HEK293 (cell line): ENCODE measurements around the gene PHF13.

Experiments
- GLIS1 ChIP-seq: fragments of 450-650 bp; formaldehyde crosslinking; IDR thresholded peaks from 2 replicates; pipeline ENCODE4 v1.5.1; 2016; ENCODE audit warnings: missing biosample characterization, missing genetic modification characterization
- ZBTB21 ChIP-seq: fragments of 450-650 bp; formaldehyde crosslinking; IDR thresholded peaks from 2 replicates; pipeline ENCODE4 v1.5.1; 2017; ENCODE audit warnings: missing biosample characterization, missing genetic modification characterization
- ZBTB8A ChIP-seq: fragments of 450-650 bp; formaldehyde crosslinking; IDR thresholded peaks from 2 replicates; pipeline ENCODE4 v1.5.1; 2016; ENCODE audit warnings: missing biosample characterization, missing genetic modification characterization
- ZFP3 ChIP-seq: fragments of 450-650 bp; formaldehyde crosslinking; IDR thresholded peaks from 2 replicates; pipeline ENCODE4 v1.5.1; 2016; ENCODE audit warnings: low read depth, missing biosample characterization, missing genetic modification characterization
- ZNF10 ChIP-seq: fragments of 450-650 bp; formaldehyde crosslinking; IDR thresholded peaks from 2 replicates; pipeline ENCODE4 v1.5.1; 2017; ENCODE audit warnings: missing biosample characterization, missing genetic modification characterization
- ZNF114 ChIP-seq: fragments of 450-650 bp; formaldehyde crosslinking; IDR thresholded peaks from 2 replicates; pipeline ENCODE4 v1.5.0; 2017; ENCODE audit warnings: missing biosample characterization, missing genetic modification characterization
- ZNF175 ChIP-seq: fragments of 450-650 bp; formaldehyde crosslinking; IDR thresholded peaks from 2 replicates; pipeline ENCODE4 v1.5.1; 2016; ENCODE audit warnings: missing biosample characterization, missing genetic modification characterization
- ZNF2 ChIP-seq: fragments of 450-650 bp; formaldehyde crosslinking; IDR thresholded peaks from 2 replicates; pipeline ENCODE4 v1.5.1; 2016; ENCODE audit warnings: missing biosample characterization, missing genetic modification characterization
- ZNF214 ChIP-seq: fragments of 450-650 bp; formaldehyde crosslinking; IDR thresholded peaks from 2 replicates; pipeline ENCODE4 v1.5.1; 2017; ENCODE audit warnings: missing biosample characterization, mild to moderate bottlenecking, missing genetic modification characterization, borderline replicate concordance
- ZNF248 ChIP-seq: fragments of 450-650 bp; formaldehyde crosslinking; IDR thresholded peaks from 2 replicates; pipeline ENCODE4 v1.5.1; 2017; ENCODE audit warnings: missing biosample characterization, missing genetic modification characterization
- ZNF292 ChIP-seq: fragments of 450-650 bp; formaldehyde crosslinking; IDR thresholded peaks from 2 replicates; pipeline ENCODE4 v1.5.1; 2016; ENCODE audit warnings: low read depth, missing biosample characterization, missing genetic modification characterization, borderline replicate concordance
- ZNF394 ChIP-seq: fragments of 450-650 bp; formaldehyde crosslinking; IDR thresholded peaks from 2 replicates; pipeline ENCODE4 v1.5.1; 2016; ENCODE audit warnings: missing biosample characterization, missing genetic modification characterization, mild to moderate bottlenecking, moderate library complexity, borderline replicate concordance
- ZNF404 ChIP-seq: fragments of 450-650 bp; formaldehyde crosslinking; IDR thresholded peaks from 2 replicates; pipeline ENCODE4 v1.5.1; 2017; ENCODE audit warnings: missing biosample characterization, missing genetic modification characterization
- ZNF423 ChIP-seq: fragments of 450-650 bp; formaldehyde crosslinking; IDR thresholded peaks from 2 replicates; pipeline ENCODE4 v1.5.1; 2016; ENCODE audit warnings: missing biosample characterization, missing genetic modification characterization
- ZNF555 ChIP-seq: fragments of 450-650 bp; formaldehyde crosslinking; conservative IDR thresholded peaks from 2 replicates; pipeline ENCODE4 v1.5.1; 2017; ENCODE audit warnings: missing biosample characterization, mild to moderate bottlenecking, missing genetic modification characterization, inconsistent platforms
- ZNF561 ChIP-seq: fragments of 450-650 bp; IDR thresholded peaks from 2 replicates; pipeline ENCODE4 v1.5.1; 2018; ENCODE audit warnings: missing biosample characterization, missing genetic modification characterization, borderline replicate concordance
- ZNF571 ChIP-seq: fragments of 450-650 bp; formaldehyde crosslinking; IDR thresholded peaks from 2 replicates; pipeline ENCODE4 v1.5.0; 2017; ENCODE audit warnings: missing biosample characterization, missing genetic modification characterization
- ZNF600 ChIP-seq: fragments of 450-650 bp; formaldehyde crosslinking; IDR thresholded peaks from 2 replicates; pipeline ENCODE4 v1.5.1; 2016; ENCODE audit warnings: missing biosample characterization, missing genetic modification characterization
- ZNF621 ChIP-seq: fragments of 450-650 bp; formaldehyde crosslinking; IDR thresholded peaks from 2 replicates; pipeline ENCODE4 v1.5.1; 2017; ENCODE audit warnings: missing biosample characterization, missing genetic modification characterization
- ZNF785 ChIP-seq: fragments of 450-650 bp; formaldehyde crosslinking; IDR thresholded peaks from 2 replicates; pipeline ENCODE4 v1.5.1; 2016; ENCODE audit warnings: missing biosample characterization, missing genetic modification characterization
- ZSCAN16 ChIP-seq: fragments of 450-650 bp; formaldehyde crosslinking; IDR thresholded peaks from 2 replicates; pipeline ENCODE4 v1.5.1; 2016; ENCODE audit warnings: missing biosample characterization, missing genetic modification characterization
- TF ChIP-seq, protein P1 (sequence below): fragments of 450-650 bp; formaldehyde crosslinking; IDR thresholded peaks from 2 replicates; pipeline ENCODE4 v1.5.1; 2017; ENCODE audit warnings: missing biosample characterization, missing genetic modification characterization
- TF ChIP-seq, protein P2 (sequence below): fragments of 450-650 bp; formaldehyde crosslinking; IDR thresholded peaks from 2 replicates; pipeline ENCODE4 v1.5.1; 2016; ENCODE audit warnings: missing biosample characterization, missing genetic modification characterization
- TF ChIP-seq, protein P3 (sequence below): fragments of 450-650 bp; formaldehyde crosslinking; IDR thresholded peaks from 2 replicates; pipeline ENCODE4 v1.5.1; 2016; ENCODE audit warnings: missing biosample characterization, missing genetic modification characterization
- TF ChIP-seq, protein P4 (sequence below): fragments of 450-650 bp; formaldehyde crosslinking; IDR thresholded peaks from 2 replicates; pipeline ENCODE4 v1.5.1; 2017; ENCODE audit warnings: missing biosample characterization, missing genetic modification characterization
- TF ChIP-seq, protein P5 (sequence below): fragments of 450-650 bp; formaldehyde crosslinking; IDR thresholded peaks from 2 replicates; pipeline ENCODE4 v1.5.1; 2016; ENCODE audit warnings: missing biosample characterization, missing genetic modification characterization
- TF ChIP-seq, protein P6 (sequence below): fragments of 450-650 bp; formaldehyde crosslinking; IDR thresholded peaks from 2 replicates; pipeline ENCODE4 v1.5.1; 2016; ENCODE audit warnings: missing biosample characterization, missing genetic modification characterization
- TF ChIP-seq, protein P7 (sequence below): fragments of 450-650 bp; formaldehyde crosslinking; IDR thresholded peaks from 2 replicates; pipeline ENCODE4 v1.5.1; 2017; ENCODE audit warnings: missing biosample characterization, missing genetic modification characterization

PHF13 gene

DNA sequence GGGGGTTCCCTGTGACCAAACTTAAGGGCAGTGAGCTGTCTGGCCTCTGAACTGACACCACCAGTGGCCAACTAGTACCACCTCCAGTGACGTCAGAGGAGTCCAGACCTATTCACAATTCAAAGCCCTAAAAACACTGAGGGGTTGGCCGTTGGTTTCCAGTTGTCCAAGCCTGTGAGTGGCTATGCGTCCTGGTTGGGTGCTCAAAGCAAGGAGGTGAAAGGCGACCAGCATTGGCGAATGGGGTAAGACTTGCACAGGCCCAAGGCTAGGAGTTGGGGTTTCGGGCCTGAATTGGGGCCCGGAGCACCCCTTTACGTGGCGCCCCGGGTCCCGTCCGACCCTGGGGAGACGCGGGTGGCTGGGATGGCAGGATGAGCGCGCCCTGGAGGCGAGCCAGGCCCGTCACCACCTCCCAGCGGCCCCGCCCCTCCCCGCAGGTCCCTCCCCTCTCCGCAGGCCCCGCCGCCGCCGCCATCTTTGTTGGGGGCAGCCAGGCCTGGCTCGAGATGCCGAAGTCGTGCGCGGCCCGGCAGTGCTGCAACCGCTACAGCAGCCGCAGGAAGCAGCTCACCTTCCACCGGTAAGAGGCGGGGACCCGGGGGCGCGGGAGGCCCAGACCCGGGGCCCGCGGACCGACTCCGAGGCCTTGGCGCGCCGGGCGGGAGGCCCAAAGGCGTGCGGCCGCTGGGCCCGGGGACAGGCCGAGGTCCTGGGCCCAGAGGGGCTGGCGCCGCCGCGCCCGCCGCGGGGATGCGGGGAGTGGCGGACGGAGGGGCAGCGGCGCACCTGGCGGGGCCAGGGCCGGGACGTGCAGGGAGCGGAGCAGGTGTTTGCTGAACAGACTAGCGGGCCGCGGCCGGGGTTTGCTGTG is 11.4 kb downstream of the PHF13 start, which contains the start of gene THAP3 (continued):
- TF ChIP-seq, protein P1, sequence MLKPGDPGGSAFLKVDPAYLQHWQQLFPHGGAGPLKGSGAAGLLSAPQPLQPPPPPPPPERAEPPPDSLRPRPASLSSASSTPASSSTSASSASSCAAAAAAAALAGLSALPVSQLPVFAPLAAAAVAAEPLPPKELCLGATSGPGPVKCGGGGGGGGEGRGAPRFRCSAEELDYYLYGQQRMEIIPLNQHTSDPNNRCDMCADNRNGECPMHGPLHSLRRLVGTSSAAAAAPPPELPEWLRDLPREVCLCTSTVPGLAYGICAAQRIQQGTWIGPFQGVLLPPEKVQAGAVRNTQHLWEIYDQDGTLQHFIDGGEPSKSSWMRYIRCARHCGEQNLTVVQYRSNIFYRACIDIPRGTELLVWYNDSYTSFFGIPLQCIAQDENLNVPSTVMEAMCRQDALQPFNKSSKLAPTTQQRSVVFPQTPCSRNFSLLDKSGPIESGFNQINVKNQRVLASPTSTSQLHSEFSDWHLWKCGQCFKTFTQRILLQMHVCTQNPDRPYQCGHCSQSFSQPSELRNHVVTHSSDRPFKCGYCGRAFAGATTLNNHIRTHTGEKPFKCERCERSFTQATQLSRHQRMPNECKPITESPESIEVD (tag by site-specific recombination), result no peak
- 0 out of 2 replicates have a peak, but pooled peaks have one; percentile 13 for TF ChIP-seq ZNF10 (tag by site-specific recombination)
- TF ChIP-seq ZNF555, result no peak
- no peak for TF ChIP-seq ZNF404 (tag by site-specific recombination)
- TF ChIP-seq, protein P2, sequence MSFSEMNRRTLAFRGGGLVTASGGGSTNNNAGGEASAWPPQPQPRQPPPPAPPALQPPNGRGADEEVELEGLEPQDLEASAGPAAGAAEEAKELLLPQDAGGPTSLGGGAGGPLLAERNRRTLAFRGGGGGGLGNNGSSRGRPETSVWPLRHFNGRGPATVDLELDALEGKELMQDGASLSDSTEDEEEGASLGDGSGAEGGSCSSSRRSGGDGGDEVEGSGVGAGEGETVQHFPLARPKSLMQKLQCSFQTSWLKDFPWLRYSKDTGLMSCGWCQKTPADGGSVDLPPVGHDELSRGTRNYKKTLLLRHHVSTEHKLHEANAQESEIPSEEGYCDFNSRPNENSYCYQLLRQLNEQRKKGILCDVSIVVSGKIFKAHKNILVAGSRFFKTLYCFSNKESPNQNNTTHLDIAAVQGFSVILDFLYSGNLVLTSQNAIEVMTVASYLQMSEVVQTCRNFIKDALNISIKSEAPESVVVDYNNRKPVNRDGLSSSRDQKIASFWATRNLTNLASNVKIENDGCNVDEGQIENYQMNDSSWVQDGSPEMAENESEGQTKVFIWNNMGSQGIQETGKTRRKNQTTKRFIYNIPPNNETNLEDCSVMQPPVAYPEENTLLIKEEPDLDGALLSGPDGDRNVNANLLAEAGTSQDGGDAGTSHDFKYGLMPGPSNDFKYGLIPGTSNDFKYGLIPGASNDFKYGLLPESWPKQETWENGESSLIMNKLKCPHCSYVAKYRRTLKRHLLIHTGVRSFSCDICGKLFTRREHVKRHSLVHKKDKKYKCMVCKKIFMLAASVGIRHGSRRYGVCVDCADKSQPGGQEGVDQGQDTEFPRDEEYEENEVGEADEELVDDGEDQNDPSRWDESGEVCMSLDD (tag by site-specific recombination), result peak; percentile 98
- peak; percentile 97 for TF ChIP-seq ZNF423
- TF ChIP-seq ZSCAN16 (tag by site-specific recombination), result peak; percentile 88
- TF ChIP-seq ZBTB21 (tag by site-specific recombination), result peak; percentile 76
- TF ChIP-seq, protein P3, sequence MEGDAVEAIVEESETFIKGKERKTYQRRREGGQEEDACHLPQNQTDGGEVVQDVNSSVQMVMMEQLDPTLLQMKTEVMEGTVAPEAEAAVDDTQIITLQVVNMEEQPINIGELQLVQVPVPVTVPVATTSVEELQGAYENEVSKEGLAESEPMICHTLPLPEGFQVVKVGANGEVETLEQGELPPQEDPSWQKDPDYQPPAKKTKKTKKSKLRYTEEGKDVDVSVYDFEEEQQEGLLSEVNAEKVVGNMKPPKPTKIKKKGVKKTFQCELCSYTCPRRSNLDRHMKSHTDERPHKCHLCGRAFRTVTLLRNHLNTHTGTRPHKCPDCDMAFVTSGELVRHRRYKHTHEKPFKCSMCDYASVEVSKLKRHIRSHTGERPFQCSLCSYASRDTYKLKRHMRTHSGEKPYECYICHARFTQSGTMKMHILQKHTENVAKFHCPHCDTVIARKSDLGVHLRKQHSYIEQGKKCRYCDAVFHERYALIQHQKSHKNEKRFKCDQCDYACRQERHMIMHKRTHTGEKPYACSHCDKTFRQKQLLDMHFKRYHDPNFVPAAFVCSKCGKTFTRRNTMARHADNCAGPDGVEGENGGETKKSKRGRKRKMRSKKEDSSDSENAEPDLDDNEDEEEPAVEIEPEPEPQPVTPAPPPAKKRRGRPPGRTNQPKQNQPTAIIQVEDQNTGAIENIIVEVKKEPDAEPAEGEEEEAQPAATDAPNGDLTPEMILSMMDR, result peak; percentile 75
- TF ChIP-seq ZNF175 (tag by site-specific recombination), result no peak
- TF ChIP-seq ZBTB8A (tag by site-specific recombination), result peak; percentile 69
- no peak for TF ChIP-seq ZFP3 (tag by site-specific recombination)
- no peak for TF ChIP-seq ZNF214 (tag by site-specific recombination)
- 0 out of 2 replicates have a peak, but pooled peaks have one; percentile 67 for TF ChIP-seq ZNF561 (tag by site-specific recombination)
- no peak for TF ChIP-seq ZNF248 (tag by site-specific recombination)
- TF ChIP-seq, protein P4, sequence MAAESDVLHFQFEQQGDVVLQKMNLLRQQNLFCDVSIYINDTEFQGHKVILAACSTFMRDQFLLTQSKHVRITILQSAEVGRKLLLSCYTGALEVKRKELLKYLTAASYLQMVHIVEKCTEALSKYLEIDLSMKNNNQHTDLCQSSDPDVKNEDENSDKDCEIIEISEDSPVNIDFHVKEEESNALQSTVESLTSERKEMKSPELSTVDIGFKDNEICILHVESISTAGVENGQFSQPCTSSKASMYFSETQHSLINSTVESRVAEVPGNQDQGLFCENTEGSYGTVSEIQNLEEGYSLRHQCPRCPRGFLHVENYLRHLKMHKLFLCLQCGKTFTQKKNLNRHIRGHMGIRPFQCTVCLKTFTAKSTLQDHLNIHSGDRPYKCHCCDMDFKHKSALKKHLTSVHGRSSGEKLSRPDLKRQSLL, result no peak
- peak; percentile 51; the same call in 1 of the 2 replicates for TF ChIP-seq ZNF2 (tag by site-specific recombination)
- TF ChIP-seq ZNF292 (tag by site-specific recombination), result no peak
- TF ChIP-seq, protein P5, sequence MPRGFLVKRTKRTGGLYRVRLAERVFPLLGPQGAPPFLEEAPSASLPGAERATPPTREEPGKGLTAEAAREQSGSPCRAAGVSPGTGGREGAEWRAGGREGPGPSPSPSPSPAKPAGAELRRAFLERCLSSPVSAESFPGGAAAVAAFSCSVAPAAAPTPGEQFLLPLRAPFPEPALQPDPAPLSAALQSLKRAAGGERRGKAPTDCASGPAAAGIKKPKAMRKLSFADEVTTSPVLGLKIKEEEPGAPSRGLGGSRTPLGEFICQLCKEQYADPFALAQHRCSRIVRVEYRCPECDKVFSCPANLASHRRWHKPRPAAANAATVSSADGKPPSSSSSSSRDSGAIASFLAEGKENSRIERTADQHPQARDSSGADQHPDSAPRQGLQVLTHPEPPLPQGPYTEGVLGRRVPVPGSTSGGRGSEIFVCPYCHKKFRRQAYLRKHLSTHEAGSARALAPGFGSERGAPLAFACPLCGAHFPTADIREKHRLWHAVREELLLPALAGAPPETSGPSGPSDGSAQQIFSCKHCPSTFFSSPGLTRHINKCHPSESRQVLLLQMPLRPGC (tag by site-specific recombination), result no peak
- no peak; the same call in 1 of the 2 replicates for TF ChIP-seq ZNF394 (tag by site-specific recombination)
- no peak for TF ChIP-seq ZNF785
- TF ChIP-seq, protein P6, sequence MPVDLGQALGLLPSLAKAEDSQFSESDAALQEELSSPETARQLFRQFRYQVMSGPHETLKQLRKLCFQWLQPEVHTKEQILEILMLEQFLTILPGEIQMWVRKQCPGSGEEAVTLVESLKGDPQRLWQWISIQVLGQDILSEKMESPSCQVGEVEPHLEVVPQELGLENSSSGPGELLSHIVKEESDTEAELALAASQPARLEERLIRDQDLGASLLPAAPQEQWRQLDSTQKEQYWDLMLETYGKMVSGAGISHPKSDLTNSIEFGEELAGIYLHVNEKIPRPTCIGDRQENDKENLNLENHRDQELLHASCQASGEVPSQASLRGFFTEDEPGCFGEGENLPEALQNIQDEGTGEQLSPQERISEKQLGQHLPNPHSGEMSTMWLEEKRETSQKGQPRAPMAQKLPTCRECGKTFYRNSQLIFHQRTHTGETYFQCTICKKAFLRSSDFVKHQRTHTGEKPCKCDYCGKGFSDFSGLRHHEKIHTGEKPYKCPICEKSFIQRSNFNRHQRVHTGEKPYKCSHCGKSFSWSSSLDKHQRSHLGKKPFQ (tag by site-specific recombination), result no peak
- TF ChIP-seq ZNF600 (tag by site-specific recombination), result peak; percentile 92
- no peak for TF ChIP-seq ZNF114
- no peak for TF ChIP-seq ZNF571 (tag by site-specific recombination)
- TF ChIP-seq ZNF621 (tag by site-specific recombination), result no peak
- peak; percentile 67 for TF ChIP-seq GLIS1 (tag by site-specific recombination)
- TF ChIP-seq, protein P7, sequence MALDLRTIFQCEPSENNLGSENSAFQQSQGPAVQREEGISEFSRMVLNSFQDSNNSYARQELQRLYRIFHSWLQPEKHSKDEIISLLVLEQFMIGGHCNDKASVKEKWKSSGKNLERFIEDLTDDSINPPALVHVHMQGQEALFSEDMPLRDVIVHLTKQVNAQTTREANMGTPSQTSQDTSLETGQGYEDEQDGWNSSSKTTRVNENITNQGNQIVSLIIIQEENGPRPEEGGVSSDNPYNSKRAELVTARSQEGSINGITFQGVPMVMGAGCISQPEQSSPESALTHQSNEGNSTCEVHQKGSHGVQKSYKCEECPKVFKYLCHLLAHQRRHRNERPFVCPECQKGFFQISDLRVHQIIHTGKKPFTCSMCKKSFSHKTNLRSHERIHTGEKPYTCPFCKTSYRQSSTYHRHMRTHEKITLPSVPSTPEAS, result no peak
